BJ (cell line): ENCODE measurements around the gene ST6GALNAC1. TPM values are rescaled to one million over a fixed set of nuclear protein-coding genes. Genes with fewer than 3 reads are reported as not detected.

Experiments
- CTCF ChIA-PET: fragments of 350-600 bp; formaldehyde crosslinking; extraction: SDS; loops from one replicate; lab custom pipeline; 2021; ENCODE audit warnings: antibody characterized with exemption, inconsistent platforms; lab: Yijun Ruan, JAX
- POLR2A ChIA-PET: fragments of 300-600 bp; sonication (Branson Sonifier 250); formaldehyde crosslinking; extraction: SDS; loops from one replicate; lab custom pipeline; 2021; ENCODE audit warnings: antibody characterized with exemption; lab: Charles Lee
- DNase-seq: peaks from one replicate; pipeline ENCODE4 v3.0.0-alpha.2; 2011; ENCODE audit warnings: low read depth
- H3K27me3 ChIP-seq: 2 replicates; pipeline ENCODE4 v1.6.0; 2011; ENCODE audit warnings: low read length; ENCODE audit not compliant: control insufficient read depth, insufficient read depth
- H3K36me3 ChIP-seq: 2 replicates; pipeline ENCODE4 v1.5.1; 2011; ENCODE audit warnings: low read length; ENCODE audit not compliant: control insufficient read depth, insufficient read depth
- H3K4me3 ChIP-seq: 2 replicates; pipeline ENCODE4 v1.5.1; 2011; ENCODE audit warnings: low read depth, mild to moderate bottlenecking, control low read depth, low read length
- CTCF ChIP-seq: IDR thresholded peaks from 2 replicates; pipeline ENCODE4 v1.5.1; 2011; ENCODE audit warnings: low read depth, mild to moderate bottlenecking, control low read depth, inconsistent platforms, low read length, moderate library complexity; ENCODE audit not compliant: insufficient read depth
- polyA plus RNA-seq: library from polyadenylated mRNA; depleted of rRNA; stranded (reverse); fragments of >200 nt; gene quantifications from 2 replicates; pipeline ENCODE4 v1.2.3, GENCODE V29; 2011

The ST6GALNAC1 gene
- polyA plus RNA-seq, 1 experiment, result not detected

DNA sequence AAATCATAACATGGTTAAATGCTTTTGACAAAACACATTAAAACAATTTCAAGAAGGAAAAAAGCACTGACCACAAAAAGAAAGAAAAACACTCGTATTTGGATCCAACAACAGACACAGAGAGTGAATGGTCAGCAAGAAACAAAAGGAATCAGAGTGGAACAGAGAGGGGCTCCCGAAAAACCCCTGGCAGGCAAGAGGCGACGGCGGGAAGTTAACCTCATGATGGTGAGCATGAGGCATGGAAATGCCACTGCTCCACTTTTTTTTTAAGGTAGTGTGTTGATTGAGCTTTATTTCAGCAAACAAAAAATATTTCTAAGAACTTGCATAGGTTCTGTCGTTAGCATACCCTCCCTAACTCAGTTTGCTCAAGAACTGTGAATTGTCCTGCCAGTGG lies 32.1 kb upstream of the ST6GALNAC1 start:
- ChIA-PET POLR2A (no interaction called here), CTCF (no interaction called here)
- no peaks in the 10 kb centered on the region for H3K27me3 ChIP-seq
- H3K4me3 ChIP-seq, result no peak overlapping the region
- peaks cover 12% of the 10 kb centered on the region for H3K36me3 ChIP-seq
- TF ChIP-seq CTCF, result no peak
- no peak for DNase-seq

DNA sequence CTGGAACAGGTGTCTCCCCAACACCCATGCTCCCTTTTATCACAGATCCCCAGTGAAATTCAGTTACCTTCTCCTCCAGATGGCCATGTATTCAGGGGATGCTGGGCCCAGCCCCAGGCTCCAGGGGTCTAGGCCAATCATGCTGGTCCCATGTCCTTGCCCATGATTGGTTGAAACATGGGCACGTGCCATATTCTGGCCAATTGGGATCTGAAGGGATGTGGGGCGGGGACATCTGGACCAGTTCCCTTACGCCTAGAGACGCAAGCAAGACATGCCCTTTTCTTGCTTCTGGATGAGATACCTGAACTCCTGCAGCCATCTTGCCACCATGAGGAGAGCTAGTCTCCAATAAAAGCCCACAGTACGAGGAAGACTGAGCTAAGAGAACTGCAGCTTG lies 31.0 kb upstream of the ST6GALNAC1 start:
- no peak for TF ChIP-seq CTCF
- CTCF ChIA-PET, result interaction anchor here (1.3 kb wide), 1 partner anchor 152 kb away, joined by 3 read pairs; no protein-coding TSS in a partner anchor
- Histone ChIP-seq H3K36me3 (peaks cover 12% of the 10 kb centered on the region), H3K4me3 (no peak overlapping the region), H3K27me3 (no peaks in the 10 kb centered on the region)
- POLR2A ChIA-PET, result no interaction called here
- DNase-seq, result no peak

GRCh38 chr17:76673729-76674128 lies 30.2 kb upstream of the ST6GALNAC1 start:
- POLR2A ChIA-PET, result no interaction called here

GRCh38 chr17:76672892-76673291 lies 29.3 kb upstream of the ST6GALNAC1 start:
- Histone ChIP-seq H3K4me3 (no peak overlapping the region), H3K36me3 (peaks cover 6% of the 10 kb centered on the region; the same call in 1 of the 2 replicates), H3K27me3 (no peaks in the 10 kb centered on the region)
- no peak for DNase-seq
- ChIA-PET POLR2A (no interaction called here), CTCF (interaction anchor here (1.3 kb wide), 1 partner anchor 9 kb away, joined by 3 read pairs; no protein-coding TSS in a partner anchor)
- TF ChIP-seq CTCF, result no peak

More at GRCh38 chr17:76673729-76674128, 30.2 kb upstream of the ST6GALNAC1 start:
- no peak for TF ChIP-seq CTCF
- H3K36me3 ChIP-seq, result peaks cover 11% of the 10 kb centered on the region
- no peaks in the 10 kb centered on the region for H3K27me3 ChIP-seq
- peak; percentile 26 for DNase-seq
- CTCF ChIA-PET, result interaction anchor here (1.3 kb wide), 2 partner anchors 8 to 151 kb away, joined by 3 read pairs; no protein-coding TSS in a partner anchor
- no peak overlapping the region for H3K4me3 ChIP-seq

DNA sequence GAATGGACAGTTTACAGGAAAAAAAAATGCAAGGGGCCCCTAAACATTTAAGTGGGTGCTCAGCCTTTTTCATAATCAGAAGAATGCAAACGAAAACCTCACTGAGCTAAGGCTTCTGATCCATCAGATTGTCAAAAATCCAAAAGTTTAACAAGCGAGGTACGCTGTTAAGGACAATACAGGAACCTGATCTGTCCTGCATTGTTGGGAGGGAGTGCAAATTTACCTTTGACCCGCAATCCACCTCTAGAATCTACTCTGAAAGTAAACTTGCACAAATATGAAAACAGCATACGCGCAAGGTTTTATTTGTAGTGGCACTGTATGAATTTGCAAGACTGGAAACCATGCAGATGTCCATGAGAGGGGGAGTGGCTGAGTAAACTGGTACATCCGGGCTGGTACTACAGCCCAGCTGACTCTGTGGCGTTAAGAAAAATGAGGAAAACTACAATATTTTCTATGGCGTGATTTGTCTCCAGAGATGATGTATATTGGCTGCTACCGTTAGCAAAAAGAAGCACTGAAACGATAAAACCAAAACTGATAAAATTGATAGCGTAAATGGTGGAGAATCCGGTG lies 28.8 kb upstream of the ST6GALNAC1 start:
- H3K4me3 ChIP-seq, result peak overlapping the region; percentile 57
- DNase-seq, result no peak
- TF ChIP-seq CTCF, result no peak
- no peaks in the 10 kb centered on the region for H3K27me3 ChIP-seq
- ChIA-PET CTCF (interaction anchor here (0.7 to 2.6 kb wide), 5 partner anchors 9 to 132 kb away, joined by 3 to 18 read pairs (median 4); no protein-coding TSS in a partner anchor), POLR2A (interaction anchor here (1.0 kb wide), 1 partner anchor 16 kb away, joined by 5 read pairs; no protein-coding TSS in a partner anchor)
- H3K36me3 ChIP-seq, result 0 out of 2 replicates have a peak, but pooled peaks cover 2% of the 10 kb centered on the region
